Activated naive CD8-positive, alpha-beta T cell treated with anti-CD3 and anti-CD28 coated beads, Interleukin-2, amount 10 ng/mL, durations not matched to agents 7 days and 5 days (primary cell): ENCODE data around the gene ETFB. TPM values are rescaled to one million over a fixed set of nuclear protein-coding genes. Genes with fewer than 3 reads are reported as not detected.

Experiments
- ATAC-seq: fragments of 150-1000 bp; cut with Tn5 transposase; one replicate; pipeline ENCODE4 v1.10.0; 2021; ENCODE audit warnings: low read depth, moderate library complexity
- POLR2A ChIA-PET: fragments of 350-600 bp; sonication (Branson Sonifier 250); formaldehyde crosslinking; loops from one replicate; lab custom pipeline; 2021; ENCODE audit warnings: antibody characterized with exemption; lab: Charles Lee
- DNase-seq: peaks from one replicate; pipeline ENCODE4 v3.0.0; 2021
- H3K27ac Mint-ChIP-seq: one replicate; pipeline ENCODE4 v1.8.0; 2022; ENCODE audit warnings: mild to moderate bottlenecking, mixed read lengths
- H3K27me3 Mint-ChIP-seq: one replicate; pipeline ENCODE4 v1.8.0; 2022; ENCODE audit warnings: mild to moderate bottlenecking, moderate library complexity, mixed read lengths
- H3K36me3 Mint-ChIP-seq: one replicate; pipeline ENCODE4 v1.8.0; 2021; ENCODE audit warnings: mild to moderate bottlenecking, mixed read lengths
- H3K4me1 Mint-ChIP-seq: one replicate; pipeline ENCODE4 v1.8.0; 2021; ENCODE audit warnings: mixed read lengths
- H3K4me3 Mint-ChIP-seq: one replicate; pipeline ENCODE4 v1.8.0; 2022; ENCODE audit warnings: mild to moderate bottlenecking, moderate library complexity, mixed read lengths
- H3K9me3 Mint-ChIP-seq: one replicate; pipeline ENCODE4 v1.8.0; 2021; ENCODE audit warnings: mixed read lengths
- total RNA-seq, 2 experiments: library from RNA; stranded (reverse); gene quantifications; one replicate each; pipeline ENCODE4 v1.2.3, GENCODE V29; 2021

ETFB gene
- total RNA-seq, 2 experiments from 2014 or later = 121 to 124 TPM

GRCh38 chr19:51326216-51327065 lies 39.7 kb downstream of the ETFB start:
- H3K4me1 Mint-ChIP-seq = peaks cover 11% of the 10 kb centered on the region
- H3K4me3 Mint-ChIP-seq = peak overlapping the region; percentile 5
- peaks cover 50% of the 10 kb centered on the region for H3K27me3 Mint-ChIP-seq
- no peak for DNase-seq
- POLR2A ChIA-PET = no interaction called here
- no peak for ATAC-seq
- no peak overlapping the region for H3K27ac Mint-ChIP-seq
- H3K9me3 Mint-ChIP-seq = peaks cover 2% of the 10 kb centered on the region
- no peaks in the 10 kb centered on the region for H3K36me3 Mint-ChIP-seq

GRCh38 chr19:51325161-51325976 lies 40.8 kb downstream of the ETFB start:
- POLR2A ChIA-PET = no interaction called here
- DNase-seq (no peak), ATAC-seq (no peak)
- H3K9me3 Mint-ChIP-seq = no peaks in the 10 kb centered on the region
- no peak overlapping the region for H3K27ac Mint-ChIP-seq
- H3K4me3 Mint-ChIP-seq = peak overlapping the region; percentile 2
- peaks cover 11% of the 10 kb centered on the region for H3K4me1 Mint-ChIP-seq
- H3K36me3 Mint-ChIP-seq = no peaks in the 10 kb centered on the region
- peaks cover 50% of the 10 kb centered on the region for H3K27me3 Mint-ChIP-seq

- Mint-ChIP-seq H3K9me3 (no peaks in the 10 kb centered on the region), H3K27ac (no peak overlapping the region), H3K4me3 (no peak overlapping the region), H3K36me3 (no peaks in the 10 kb centered on the region), H3K4me1 (peaks cover 11% of the 10 kb centered on the region), H3K27me3 (peaks cover 47% of the 10 kb centered on the region)
- DNase-seq (no peak), ATAC-seq (no peak)
- POLR2A ChIA-PET = no interaction called here
These were observed 42.1 kb downstream of the ETFB start for GRCh38 chr19:51324167-51324481.

- no peak for ATAC-seq
- no peak for DNase-seq
- H3K4me3 Mint-ChIP-seq = no peak overlapping the region
- POLR2A ChIA-PET = no interaction called here
- no peaks in the 10 kb centered on the region for H3K9me3 Mint-ChIP-seq
- peaks cover 45% of the 10 kb centered on the region for H3K27me3 Mint-ChIP-seq
- peaks cover 11% of the 10 kb centered on the region for H3K4me1 Mint-ChIP-seq
- peak overlapping the region; percentile 31 for H3K27ac Mint-ChIP-seq
- no peaks in the 10 kb centered on the region for H3K36me3 Mint-ChIP-seq
These were observed 42.6 kb downstream of the ETFB start for GRCh38 chr19:51323481-51324166.

- H3K36me3 Mint-ChIP-seq = no peaks in the 10 kb centered on the region
- POLR2A ChIA-PET = no interaction called here
- ATAC-seq (no peak), DNase-seq (no peak)
- H3K4me1 Mint-ChIP-seq = peaks cover 8% of the 10 kb centered on the region
- no peak overlapping the region for H3K4me3 Mint-ChIP-seq
- no peaks in the 10 kb centered on the region for H3K9me3 Mint-ChIP-seq
- H3K27ac Mint-ChIP-seq = no peak overlapping the region
- peaks cover 33% of the 10 kb centered on the region for H3K27me3 Mint-ChIP-seq
These were observed 44.4 kb downstream of the ETFB start for GRCh38 chr19:51321799-51322198.

GRCh38 chr19:51320280-51320657 lies 45.9 kb downstream of the ETFB start:
- H3K27me3 Mint-ChIP-seq = peaks cover 23% of the 10 kb centered on the region
- POLR2A ChIA-PET = no interaction called here
- no peak for ATAC-seq
- H3K9me3 Mint-ChIP-seq = peaks cover 2% of the 10 kb centered on the region
- H3K36me3 Mint-ChIP-seq = no peaks in the 10 kb centered on the region
- DNase-seq = no peak
- H3K4me1 Mint-ChIP-seq = peaks cover 1% of the 10 kb centered on the region
- no peak overlapping the region for H3K4me3 Mint-ChIP-seq
- no peak overlapping the region for H3K27ac Mint-ChIP-seq

- H3K36me3 Mint-ChIP-seq = no peaks in the 10 kb centered on the region
- DNase-seq = no peak
These were observed 46.4 kb downstream of the ETFB start for GRCh38 chr19:51319649-51320279.

GRCh38 chr19:51318687-51319648 lies 47.2 kb downstream of the ETFB start:
- POLR2A ChIA-PET = no interaction called here
- Mint-ChIP-seq H3K36me3 (no peaks in the 10 kb centered on the region), H3K9me3 (peaks cover 2% of the 10 kb centered on the region), H3K27ac (no peak overlapping the region), H3K4me3 (no peak overlapping the region), H3K4me1 (no peaks in the 10 kb centered on the region), H3K27me3 (peaks cover 22% of the 10 kb centered on the region)
- DNase-seq = no peak
- no peak for ATAC-seq

More at GRCh38 chr19:51319649-51320279, 46.4 kb downstream of the ETFB start:
- peaks cover 24% of the 10 kb centered on the region for H3K27me3 Mint-ChIP-seq
- POLR2A ChIA-PET = no interaction called here
- no peak overlapping the region for H3K4me3 Mint-ChIP-seq
- H3K27ac Mint-ChIP-seq = no peak overlapping the region
- H3K4me1 Mint-ChIP-seq = no peaks in the 10 kb centered on the region
- H3K9me3 Mint-ChIP-seq = peaks cover 2% of the 10 kb centered on the region
- no peak for ATAC-seq

- Mint-ChIP-seq H3K4me3 (no peak overlapping the region), H3K27ac (no peak overlapping the region), H3K4me1 (peaks cover 3% of the 10 kb centered on the region), H3K36me3 (no peaks in the 10 kb centered on the region), H3K27me3 (peaks cover 23% of the 10 kb centered on the region), H3K9me3 (peaks cover 2% of the 10 kb centered on the region)
- POLR2A ChIA-PET = no interaction called here
- ATAC-seq (no peak), DNase-seq (no peak)
These were observed 48.2 kb downstream of the ETFB start for GRCh38 chr19:51317968-51318367.

- Mint-ChIP-seq H3K36me3 (no peaks in the 10 kb centered on the region), H3K27me3 (peaks cover 21% of the 10 kb centered on the region), H3K4me1 (peaks cover 3% of the 10 kb centered on the region), H3K9me3 (peaks cover 2% of the 10 kb centered on the region), H3K27ac (no peak overlapping the region), H3K4me3 (no peak overlapping the region)
- ATAC-seq (no peak), DNase-seq (no peak)
- POLR2A ChIA-PET = no interaction called here
These were observed 48.8 kb downstream of the ETFB start for GRCh38 chr19:51317376-51317775.

GRCh38 chr19:51316688-51317087 lies 49.5 kb downstream of the ETFB start:
- ATAC-seq (no peak), DNase-seq (no peak)
- POLR2A ChIA-PET = no interaction called here
- Mint-ChIP-seq H3K4me1 (peaks cover 3% of the 10 kb centered on the region), H3K27ac (no peak overlapping the region), H3K9me3 (peaks cover 2% of the 10 kb centered on the region), H3K4me3 (no peak overlapping the region), H3K27me3 (peaks cover 24% of the 10 kb centered on the region), H3K36me3 (no peaks in the 10 kb centered on the region)
